Gastroesophageal sphincter (tissue), 3 donors: ENCODE measurements around the gene VENTX.

Experiments used
- POLR2A ChIP-seq, 2 donors: fragments of 450-650 bp; IDR thresholded peaks; one replicate each; pipeline ENCODE4 v1.6.1; 2017; ENCODE audit warnings: antibody characterized with exemption in 2 of 2, mild to moderate bottlenecking in 2 of 2, moderate library complexity in 1 of 2
- TF ChIP-seq, protein P1 (sequence below), 4 experiments: fragments of 200-600 bp in 2 of 4; fragments of 450-650 bp in 2 of 4; sonication (generic) in 1 of 4; IDR thresholded peaks; one replicate each; pipeline ENCODE4 v1.5.1; 2017 to 2019; ENCODE audit warnings: antibody characterized with exemption in 4 of 4, mild to moderate bottlenecking in 2 of 4, moderate library complexity in 2 of 4

DNA sequence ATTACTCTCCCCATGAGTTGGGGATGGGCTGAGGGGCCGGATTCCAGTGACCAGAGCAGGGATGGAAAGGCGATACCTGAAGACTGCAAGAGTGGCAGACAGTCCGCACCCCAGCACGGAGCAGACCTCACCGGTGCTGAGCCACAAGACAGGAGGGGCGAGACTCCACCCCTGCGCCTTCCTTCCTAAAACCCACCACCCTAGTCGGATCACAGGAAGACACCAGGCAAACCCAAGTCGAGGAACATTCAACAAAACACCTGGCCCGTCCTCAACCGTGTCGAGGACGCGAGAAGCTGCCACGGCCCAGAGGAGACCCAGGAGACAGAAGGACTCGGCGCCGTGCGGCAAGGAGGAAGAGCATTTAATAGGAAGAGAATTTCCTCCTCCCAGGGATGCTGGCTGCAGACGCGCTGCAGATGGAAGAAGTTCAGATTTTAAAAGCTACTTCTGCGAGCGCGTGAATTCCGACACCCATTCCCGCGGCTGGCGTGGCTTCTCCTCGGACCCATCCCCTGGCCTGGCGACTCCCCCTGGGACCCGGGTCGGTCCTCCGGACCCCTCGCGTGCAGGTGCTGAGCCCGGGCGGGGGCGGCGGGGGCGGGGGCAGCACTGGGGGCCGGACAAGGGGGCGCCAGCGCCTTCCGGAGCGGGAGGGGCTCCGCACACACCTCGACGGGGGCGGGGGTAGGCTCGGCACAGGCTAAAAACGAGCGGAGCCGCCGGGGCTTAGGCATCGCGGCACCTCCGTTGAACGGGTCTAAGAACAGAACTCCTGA lies 8.2 kb upstream of the VENTX start:
- no peak for TF ChIP-seq POLR2A (IDR thresholded peaks at IDR 0.05)
- TF ChIP-seq, protein P1, sequence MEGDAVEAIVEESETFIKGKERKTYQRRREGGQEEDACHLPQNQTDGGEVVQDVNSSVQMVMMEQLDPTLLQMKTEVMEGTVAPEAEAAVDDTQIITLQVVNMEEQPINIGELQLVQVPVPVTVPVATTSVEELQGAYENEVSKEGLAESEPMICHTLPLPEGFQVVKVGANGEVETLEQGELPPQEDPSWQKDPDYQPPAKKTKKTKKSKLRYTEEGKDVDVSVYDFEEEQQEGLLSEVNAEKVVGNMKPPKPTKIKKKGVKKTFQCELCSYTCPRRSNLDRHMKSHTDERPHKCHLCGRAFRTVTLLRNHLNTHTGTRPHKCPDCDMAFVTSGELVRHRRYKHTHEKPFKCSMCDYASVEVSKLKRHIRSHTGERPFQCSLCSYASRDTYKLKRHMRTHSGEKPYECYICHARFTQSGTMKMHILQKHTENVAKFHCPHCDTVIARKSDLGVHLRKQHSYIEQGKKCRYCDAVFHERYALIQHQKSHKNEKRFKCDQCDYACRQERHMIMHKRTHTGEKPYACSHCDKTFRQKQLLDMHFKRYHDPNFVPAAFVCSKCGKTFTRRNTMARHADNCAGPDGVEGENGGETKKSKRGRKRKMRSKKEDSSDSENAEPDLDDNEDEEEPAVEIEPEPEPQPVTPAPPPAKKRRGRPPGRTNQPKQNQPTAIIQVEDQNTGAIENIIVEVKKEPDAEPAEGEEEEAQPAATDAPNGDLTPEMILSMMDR (IDR thresholded peaks at IDR 0.05) = no peak
